ENCODE measurements around the gene CDK14.

Gene CDK14

DNA sequence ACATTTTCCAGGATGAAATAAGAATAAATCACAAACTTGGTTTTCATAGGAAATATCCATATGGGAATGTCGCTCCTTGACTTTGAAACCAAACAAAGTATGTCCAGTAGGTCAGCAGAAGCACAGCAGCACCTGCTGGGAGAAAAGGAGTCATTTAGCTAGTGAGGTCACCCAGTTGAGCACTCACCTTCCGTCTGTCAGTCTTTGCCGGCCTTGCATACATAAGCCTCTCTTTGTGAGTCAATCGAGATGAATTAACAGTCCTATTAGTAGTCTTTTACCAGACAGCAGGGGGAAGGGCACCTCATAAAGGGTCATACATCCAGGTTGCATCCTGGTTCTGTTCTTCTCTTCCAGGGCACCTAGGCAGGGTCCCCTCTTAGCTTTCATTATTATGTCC lies 435.6 kb downstream of the CDK14 start:
- DNase-seq: no peak

DNA sequence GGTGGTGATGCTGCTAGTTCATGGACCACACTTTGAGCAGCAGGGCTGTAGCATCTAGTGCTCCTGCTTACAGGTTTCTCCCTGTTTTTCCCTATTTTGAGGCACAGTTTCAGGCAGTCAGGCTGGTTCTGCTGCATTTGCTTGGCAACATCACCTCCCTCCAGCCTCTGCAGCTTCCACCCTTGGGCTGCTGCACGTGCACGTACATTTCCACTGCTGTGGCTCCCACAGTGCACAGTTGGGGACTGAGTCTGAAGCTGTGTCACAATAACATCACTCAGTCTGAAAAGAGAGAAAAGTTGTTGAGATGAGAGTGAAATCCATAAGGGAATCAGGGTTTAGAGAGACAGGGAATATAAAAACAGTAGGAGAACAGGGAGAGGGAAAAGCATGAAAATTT lies 437.5 kb downstream of the CDK14 start:
- no peak for DNase-seq

DNA sequence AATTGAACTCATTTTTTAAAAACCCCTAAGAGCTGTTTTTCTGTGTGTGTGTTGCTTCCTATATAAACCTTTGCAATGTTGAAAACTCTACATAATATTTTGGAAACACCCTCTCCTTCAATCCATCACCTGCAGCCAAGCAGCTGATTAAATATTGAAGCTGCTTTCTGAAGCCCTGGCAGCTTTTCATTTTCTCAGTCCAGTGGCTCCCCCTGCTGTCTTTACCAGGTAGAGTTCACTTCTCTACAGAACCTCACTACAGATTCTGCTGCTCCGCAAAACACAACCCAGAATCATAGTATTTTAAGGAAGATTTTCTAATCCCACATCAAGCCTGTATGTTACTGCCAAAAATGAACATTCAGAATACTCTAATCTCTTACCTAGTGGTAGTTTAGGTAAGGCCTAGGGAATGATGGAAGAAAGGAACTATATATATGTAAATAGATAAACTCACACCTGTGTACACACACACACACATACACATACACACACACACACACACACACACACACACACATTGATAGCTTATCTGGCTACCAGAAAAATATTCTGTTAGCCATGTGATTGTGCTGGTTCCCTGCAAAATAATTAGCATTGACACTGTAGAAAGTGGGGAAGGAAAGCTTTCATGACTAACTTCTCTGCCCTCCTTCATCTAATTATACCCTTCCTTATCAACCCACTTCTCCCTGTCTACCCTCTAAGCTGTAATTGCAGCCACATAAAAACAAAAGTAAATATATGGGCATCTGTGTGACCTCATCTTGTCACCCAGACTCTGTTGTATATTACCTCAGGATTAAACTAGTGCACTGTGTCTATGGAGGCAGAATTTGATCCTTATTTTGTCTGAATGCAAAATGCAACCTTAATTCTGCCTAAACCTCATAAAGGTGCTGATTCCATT lies 438.6 kb downstream of the CDK14 start:
- DNase-seq: no peak

DNA sequence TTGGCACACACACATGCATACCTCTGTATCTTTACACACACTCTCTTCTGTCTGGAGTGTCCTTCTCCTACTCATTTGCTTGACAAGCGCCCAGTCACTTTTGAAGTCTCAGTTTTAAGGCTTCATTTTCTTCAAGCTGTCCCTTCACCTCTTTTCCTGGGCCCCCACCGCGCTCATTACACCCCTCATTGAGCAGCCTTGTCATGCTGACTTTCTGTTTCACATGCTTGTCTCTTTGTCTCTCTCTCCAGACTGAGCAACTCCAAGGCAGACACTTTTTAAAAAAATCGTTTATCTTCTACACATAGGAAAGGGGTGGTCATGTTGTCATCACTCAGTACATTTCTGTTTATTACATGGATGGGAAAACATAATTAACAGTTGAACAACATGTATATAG lies 442.9 kb downstream of the CDK14 start:
- no peak for DNase-seq

DNA sequence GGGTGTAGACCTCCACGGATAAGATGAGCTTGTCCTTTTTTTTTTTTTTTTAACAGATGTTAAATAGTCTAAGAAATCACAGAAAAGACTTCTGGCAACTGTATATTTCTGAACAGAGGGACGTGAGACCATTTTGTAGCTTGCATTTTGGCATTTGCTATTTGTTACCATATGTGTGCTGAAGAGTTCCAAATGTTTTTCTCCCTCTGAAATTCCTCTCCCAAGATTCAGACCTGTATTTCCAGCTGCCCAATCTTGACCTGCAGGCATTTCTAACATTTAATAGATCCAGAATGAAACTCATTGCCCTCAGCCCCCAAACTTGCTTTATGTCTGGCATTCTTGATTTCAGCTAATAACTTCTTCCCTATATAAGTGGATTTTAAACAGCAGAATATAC lies 445.0 kb downstream of the CDK14 start:
- DNase-seq: no peak

DNA sequence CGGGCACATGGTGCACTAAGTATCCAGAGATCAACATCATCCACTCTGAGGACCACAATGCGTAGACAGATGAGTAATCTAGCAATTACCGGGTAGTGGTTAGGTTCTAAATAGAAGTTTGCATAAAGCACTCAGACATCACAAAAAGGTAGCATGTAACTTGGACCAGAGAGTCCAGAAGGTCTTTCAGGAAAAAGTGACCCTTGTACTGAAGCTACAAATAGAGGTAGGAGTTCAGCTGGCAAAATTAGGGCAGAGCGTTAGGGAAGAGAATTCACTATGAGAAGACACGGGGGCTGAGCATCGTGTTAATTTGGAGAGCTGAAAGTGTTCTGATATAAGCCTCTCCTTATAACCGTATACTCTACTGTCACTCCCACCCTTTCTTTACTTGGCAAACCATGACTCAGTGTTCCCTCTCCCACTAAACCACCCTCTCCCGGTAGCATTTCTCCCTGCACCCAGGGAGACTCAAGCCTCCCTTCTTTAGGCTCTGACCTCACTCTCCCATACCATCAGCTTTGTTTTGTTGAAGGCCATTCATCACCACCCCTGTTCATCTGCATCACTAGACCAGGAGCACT lies 445.9 kb downstream of the CDK14 start:
- DNase-seq: peak; percentile 3

DNA sequence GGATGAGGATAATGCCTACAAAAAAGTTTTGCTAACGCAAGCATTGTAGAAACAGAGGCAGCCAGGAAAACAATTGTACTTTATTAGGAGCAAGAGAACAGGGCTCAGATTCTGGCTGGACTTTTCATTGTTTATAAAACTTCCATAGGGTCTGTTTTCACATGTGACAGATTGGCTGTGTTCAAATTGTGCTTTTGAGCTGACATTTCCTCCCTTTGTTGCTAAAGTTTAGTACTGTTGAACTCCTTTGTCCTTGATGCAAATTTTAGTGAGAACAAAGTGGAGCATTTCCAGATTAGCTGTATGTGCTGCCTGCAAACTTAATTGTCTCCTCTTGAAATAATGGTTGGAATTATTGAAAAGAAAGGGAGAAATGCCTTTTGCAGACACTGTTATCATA lies 447.1 kb downstream of the CDK14 start:
- DNase-seq: no peak

DNA sequence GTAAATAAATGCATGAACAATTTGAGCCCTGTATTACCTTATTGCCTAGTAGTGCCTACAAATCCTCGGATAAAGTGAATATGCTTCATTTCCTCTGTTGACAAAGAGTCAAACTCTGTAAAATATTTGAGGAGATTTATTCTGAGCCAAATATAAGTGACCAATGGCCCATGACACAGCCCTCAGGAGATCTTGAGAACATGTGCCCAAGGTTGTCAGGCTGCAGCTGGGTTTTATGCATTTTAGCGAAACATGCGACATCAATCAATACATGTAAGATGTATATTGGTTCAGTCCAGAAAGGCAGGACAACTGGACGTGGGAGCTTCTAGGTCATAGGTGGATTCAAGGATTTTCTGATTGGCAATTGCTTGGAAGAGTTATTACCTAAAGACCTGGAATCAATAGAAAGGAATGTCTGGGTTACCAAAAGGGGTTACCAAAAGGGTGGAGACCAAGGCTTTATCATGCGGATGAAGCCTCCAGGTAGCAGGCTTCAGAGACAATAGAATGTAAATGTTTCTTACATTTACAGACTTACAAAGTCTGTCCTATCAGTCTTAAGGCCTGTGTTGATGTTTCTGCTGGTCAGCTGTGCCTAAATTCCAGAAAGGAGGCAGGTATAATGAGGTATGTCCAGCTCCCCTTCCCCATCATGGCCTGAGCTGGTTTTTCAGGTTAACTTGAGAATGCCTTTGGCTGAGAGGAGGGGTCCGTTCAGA lies 448.0 kb downstream of the CDK14 start:
- no peak for DNase-seq

DNA sequence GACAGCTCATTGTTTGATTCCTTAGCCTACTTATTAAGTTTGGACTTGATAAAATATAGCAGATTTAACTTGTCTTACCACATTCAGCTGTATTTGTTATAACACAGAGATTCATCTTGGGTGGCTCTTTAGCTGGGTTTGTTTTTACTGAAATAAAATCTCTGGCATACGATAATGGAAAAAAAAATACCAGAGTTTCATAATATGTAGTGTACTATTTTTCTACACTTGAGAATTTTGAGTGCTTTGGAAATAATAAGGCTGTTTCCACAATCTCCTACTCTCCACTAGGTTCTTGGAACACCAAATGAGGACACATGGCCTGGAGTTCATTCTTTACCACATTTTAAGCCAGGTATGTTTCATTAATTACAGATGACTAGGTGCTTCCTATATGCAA lies 449.5 kb downstream of the CDK14 start:
- no peak for DNase-seq

DNA sequence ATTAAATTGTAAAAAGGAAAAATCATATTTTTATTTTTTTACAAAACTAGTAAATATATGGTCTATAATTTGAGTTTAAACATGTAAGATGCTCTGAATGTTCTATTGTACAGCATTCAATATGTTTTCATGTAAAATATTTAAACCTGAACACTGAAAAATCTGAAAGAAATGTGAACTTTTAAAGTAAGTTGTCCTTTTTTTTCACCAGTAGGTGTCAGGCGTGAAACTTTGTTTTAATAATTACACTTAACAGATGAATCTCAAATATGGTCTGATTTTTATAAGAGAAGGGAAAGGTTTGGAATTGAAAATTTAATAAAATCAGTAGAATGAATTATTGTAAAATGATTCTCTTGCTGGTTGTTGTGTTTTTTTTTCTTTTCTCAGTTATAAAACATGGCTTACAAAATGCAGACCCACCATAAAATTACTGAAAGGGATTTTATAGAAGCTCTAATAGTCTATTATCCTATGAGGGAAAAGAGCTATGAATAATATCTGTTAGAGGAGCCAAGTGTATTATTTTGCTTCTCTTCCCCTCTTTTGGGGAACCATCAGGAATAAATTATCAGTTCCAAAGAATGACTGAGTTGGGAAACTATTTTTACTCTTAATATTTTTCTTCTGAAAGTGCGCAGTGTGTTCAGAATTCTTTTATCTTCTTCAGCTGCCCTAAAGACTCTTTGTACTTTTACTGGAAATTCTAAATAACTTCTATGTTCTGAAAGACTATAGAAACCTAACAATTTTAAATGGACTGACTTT lies 450.4 kb downstream of the CDK14 start:
- DNase-seq: no peak

DNA sequence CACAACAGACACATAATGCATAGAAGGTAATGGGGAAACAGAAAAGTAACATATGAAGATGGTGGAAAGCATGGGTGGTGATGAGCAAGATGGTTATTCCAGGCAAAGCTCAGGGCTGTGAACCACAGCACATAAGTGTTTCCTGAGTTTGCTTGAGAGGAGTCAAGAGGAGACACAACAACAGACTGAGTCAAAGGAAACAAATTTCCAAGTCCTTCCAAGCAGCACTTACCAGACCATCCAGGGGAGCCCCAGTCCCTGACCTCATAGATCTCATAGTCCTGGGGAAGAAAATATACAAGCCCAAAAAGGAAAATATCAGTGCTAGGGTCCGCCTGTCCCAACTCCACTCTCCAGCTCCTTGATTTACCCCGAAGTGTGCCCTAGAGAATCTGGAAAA lies 451.5 kb downstream of the CDK14 start:
- DNase-seq: no peak

DNA sequence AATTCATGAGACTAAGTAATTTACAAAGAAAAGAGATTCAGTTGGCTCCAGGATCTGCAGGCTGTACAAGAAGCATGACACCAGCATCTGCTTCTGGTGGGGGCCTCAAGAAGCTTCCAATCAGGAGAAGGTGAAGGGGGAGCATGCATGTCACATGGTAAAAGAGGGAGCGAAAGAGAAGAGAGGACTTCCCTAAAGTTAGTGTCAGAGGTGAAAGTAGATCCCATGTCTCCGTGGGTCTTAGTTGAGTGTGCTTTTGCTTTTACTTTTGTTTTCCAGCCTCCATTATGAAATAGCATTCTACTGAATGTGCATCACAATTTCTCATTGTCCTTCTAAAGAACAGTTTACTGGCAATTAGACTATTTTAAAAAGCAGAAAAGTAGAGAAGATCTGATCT lies 454.6 kb downstream of the CDK14 start:
- no peak for DNase-seq

DNA sequence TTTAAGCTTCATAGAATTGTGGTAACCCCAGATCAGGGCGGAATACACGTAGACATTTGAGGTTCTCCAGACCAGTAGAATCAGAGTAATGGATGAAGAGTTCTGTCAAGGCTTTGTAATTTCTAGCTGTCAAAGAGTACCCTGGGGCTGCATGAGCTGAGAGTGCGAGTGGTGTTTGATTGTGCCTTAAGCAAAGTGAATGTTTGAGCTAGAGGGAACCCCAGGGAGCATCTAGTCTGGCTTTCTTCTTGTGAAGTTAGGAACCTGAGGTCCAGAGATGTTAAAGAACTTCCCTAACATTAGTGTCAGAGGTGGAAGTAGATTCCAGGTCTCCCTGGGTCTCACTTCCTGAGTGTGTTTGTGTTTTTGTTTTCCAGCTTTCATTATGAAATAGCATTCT lies 455.8 kb downstream of the CDK14 start:
- no peak for DNase-seq

DNA sequence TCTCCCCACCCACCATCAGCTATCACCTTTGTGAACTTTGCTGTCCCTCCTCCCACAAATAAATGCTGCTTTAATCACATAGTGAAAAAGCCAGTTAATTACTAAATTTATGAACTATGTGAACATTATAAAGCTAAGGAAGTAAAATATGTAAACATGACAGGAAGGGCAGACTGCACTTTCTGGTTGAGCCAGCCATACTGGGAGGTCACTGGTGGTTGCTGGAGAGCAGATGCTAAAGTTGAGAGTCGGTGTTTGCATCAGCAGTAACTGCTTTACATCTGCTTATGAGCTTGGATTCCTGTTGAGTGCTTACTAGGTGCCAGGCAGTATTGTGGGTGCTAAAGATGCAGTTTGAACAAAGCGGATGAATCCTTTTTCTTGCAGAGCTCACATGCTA lies 458.3 kb downstream of the CDK14 start:
- DNase-seq: no peak

DNA sequence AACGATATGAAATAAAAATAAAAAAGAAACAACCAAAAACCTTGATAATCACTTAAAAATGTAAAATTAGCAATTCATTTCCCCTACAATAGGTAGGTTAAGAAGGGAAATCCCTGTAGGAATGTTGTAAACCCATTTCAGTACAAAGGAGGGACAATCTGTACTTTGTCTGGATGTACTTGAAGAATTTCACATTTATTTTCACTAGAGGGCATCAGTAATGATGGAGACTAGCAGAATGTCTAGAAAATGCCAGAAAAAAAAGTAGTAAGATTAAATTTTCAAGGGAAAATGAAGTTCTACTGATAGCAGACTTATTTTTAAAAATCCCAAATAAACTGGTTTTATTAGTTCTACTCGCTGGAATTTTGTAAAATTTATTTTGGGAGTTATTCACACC lies 459.1 kb downstream of the CDK14 start:
- DNase-seq: no peak

DNA sequence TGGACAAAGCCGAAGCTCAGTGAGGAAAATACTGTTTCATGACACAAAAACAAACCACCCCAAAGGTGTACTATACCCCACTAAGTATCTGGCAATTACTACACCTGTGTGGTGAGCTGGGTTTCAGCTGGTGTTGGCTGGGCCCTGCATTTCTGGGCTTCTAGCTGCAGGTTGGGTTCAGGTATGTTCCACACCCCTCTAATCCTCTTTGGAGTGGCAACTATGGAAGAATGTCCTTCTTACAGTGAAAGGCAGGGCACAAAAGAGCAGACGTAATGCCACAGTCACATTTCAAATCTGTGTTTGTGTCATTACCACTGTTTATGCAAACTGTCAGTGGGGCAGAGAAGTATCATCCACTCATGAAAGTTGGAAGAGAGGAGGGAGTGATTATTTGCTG lies 466.6 kb downstream of the CDK14 start:
- DNase-seq: no peak

DNA sequence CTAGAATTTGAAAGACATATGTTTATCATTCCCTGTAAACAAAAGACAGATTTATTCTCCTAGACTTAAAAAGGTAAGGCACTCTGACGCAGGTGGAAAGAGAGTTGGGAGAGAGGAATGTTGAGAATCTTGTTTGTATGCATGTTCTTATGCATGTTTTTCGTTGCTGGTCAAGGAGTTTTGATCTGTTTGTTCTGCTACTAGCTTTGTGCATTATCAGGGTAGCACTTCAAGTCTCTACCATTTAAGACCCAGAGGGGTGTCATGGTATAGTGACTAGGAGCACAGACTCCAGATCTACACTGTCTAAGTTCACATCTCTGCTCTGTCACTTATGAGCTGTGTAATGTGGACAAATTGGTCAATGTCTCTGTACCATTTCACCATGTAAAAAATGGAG lies 467.9 kb downstream of the CDK14 start:
- DNase-seq: no peak

DNA sequence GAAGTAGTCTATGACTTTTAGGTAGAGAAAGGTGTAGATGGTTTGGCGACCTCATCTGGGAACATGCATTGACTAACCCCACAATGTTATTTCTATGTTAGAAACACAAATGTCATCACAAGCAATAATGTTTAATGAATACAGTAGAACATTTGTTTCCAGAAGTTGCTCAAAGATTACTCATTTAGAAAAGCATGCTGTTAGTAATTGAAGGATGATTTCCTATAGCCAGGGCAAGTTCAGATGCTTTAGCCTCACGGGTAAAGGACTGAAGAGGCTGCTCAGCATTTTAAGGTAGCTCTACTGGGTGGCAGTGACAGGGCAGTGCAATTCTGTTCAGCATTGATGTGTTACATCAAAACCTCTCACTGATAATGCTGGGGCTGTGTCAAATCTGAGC lies 468.8 kb downstream of the CDK14 start:
- DNase-seq: no peak

DNA sequence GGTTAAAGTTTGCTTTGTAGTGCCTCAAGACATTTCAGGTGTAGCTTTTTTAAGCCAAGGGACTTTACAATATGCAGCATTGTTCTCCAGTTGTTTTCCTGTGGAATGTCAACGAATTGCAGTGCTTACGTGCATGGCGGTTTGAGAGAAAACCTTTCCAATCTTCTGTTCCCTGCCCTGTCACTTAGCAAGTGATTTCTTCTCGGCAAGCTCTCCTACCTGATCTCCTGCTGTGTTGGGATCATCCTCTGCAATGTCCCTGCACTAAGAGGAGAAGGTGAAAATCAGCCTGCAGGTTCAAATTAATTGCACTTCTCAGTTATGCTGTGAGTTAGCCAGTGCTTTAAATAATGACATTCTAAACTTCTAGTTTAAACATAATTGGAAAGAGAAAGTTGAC lies 470.5 kb downstream of the CDK14 start:
- DNase-seq: no peak

DNA sequence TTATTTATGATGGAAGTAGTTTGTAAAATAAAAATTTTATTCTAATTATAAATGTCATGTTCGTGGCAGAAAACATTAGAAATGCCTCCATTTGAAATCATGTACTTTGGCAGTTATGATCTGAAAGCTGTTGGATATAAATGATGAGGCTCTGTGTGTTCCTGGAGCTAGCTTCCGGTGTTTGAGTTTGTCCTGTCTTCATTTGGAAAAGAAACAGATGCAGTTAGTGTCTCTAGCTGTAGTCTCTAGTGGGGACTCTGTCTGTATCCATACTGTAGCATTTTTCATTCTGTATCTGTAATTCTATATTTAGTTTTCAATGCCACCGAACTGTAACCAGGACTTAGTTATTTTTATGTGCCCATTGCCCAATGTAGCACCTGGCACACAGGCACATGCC lies 471.1 kb downstream of the CDK14 start:
- no peak for DNase-seq

DNA sequence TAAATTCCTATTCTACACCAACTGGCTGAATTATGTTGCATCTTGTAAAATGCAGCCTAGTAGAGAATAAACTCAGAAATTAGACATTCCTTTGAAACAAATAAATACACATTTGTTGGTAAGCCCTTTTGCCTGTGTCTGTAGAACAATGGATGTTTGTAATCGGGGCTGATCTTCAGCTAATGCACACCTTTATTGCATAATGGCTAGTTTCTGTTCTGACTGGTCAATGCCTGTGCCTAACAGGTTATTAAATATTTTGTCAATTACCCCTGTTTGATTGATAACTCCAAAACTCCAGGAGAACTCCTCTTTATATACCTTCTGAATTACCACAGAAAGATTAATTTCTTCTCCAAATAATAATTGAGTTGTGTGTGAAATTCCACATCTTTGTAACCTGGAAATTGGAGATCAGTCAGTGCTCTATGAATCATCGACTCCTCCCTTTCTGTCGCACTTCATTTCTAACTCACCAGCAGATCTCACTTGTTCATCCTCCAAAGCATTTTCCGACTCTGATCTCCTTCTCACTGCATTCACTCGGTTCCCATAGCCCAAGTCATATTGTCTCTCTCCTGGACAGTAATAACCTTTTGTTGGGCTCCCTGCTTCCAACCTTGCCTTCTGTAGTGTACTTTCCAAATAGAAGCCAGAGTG lies 472.1 kb downstream of the CDK14 start:
- no peak for DNase-seq

DNA sequence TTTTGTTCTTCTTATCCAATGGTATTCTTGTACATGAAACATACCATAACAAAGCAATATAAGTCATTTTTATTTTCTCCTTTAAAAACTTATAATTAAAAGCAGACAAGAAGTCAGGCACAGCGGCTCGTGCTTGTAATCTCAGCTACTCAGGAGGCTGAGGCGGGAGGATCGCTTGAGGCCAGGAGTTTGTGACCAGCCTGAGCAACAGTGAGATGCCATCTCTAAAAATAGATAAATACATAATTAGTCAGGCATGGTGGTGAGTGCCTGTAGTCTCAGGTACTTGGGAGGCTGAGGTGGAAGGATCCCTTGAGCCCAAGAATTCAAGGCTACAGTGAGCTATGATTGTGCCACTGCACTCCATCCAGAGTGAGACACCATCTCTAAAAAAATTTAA lies 473.0 kb downstream of the CDK14 start:
- DNase-seq: no peak

DNA sequence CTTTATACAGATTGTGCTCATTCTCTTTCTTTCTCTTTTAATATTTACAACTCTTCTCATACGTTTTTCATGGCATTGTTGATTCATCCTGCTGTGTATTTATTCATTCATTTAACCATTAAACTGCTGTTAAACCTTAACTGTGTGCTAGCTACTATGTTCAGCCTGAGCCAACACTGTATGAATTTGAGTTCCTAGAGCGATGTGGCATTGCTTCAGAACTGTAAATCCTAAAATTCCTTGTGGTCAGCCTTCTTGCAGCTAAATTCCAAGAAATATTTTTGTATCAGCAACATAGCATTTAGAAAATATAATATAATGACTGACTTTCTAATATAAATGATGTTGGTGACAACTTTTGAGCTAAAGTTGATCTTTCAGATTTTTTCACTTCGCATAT lies 483.4 kb downstream of the CDK14 start:
- no peak for DNase-seq

All from NCI-H226 (cell line).